ENCODE data around the gene APBB2. TPM values are rescaled to one million over a fixed set of nuclear protein-coding genes. Genes with fewer than 3 reads are reported as not detected.

Gene APBB2
- total RNA-seq (10 to 100 TPM; 85.5 to 97.7 TPM), polyA plus RNA-seq (ENCODE audit: insufficient read length in 2 of 2) (100 to 1,000 TPM in 1 of 2 donors, 10 to 100 TPM in 1; 82.2 to 104 TPM)
- long read RNA-seq, donor 1, transcript APBB2-204 (7 exons, 1,681 nt): major isoform, 7 of 10 reads
- long read RNA-seq, donor 1, partial matches to known transcripts: 0 of 10 reads
- long read RNA-seq, donor 1, other reads (novel, unspliced or antisense): 0 of 10 reads
- long read RNA-seq, donor 2, transcript APBB2-204 (7 exons, 1,681 nt): major isoform, 8 of 15 reads
- long read RNA-seq, donor 2, partial matches to known transcripts: 0 of 15 reads
- long read RNA-seq, donor 2, other reads (novel, unspliced or antisense): 5 of 15 reads
- long read RNA-seq, donor 3, partial matches to known transcripts: 0 of 11 reads
- long read RNA-seq, donor 3, other reads (novel, unspliced or antisense): 5 of 11 reads
- long read RNA-seq, donor 4, partial matches to known transcripts: 0 of 1 reads
- long read RNA-seq, donor 4, other reads (novel, unspliced or antisense): 0 of 1 reads

- under 1% methylated on average over 68 of the region's 71 CpGs for WGBS (ENCODE audit: insufficient coverage)
Observed at GRCh38 chr4:41214136-41214824, at the start of gene APBB2. Gene APBB2 (minus strand): TSS chr4:41214542. CDS start chr4:41033254, 181,288 bp downstream.

GRCh38 chr4:41262198-41262597, 47.9 kb upstream of the APBB2 start:
- no peak for DNase-seq (ENCODE audit: low read depth in 4 of 6, low spot score in 6 of 6)
- no peak overlapping the region for H3K4me3 ChIP-seq (ENCODE audit: low read depth, low read length)
- WGBS (ENCODE audit: insufficient coverage): 100% methylated on average over 2 of the region's 6 CpGs
- H3K9me3 ChIP-seq (ENCODE audit: control insufficient read depth, insufficient read depth, low read length): no peaks in the 10 kb centered on the region
- H3K4me1 ChIP-seq (ENCODE audit: control insufficient read depth, insufficient read depth, low read length): peaks cover 10% of the 10 kb centered on the region
- H3K27ac ChIP-seq (ENCODE audit: low read depth, low read length): no peak overlapping the region
- H3K27me3 ChIP-seq (ENCODE audit: control insufficient read depth, insufficient read depth, low read length): no peaks in the 10 kb centered on the region
- peaks cover 31% of the 10 kb centered on the region for H3K36me3 ChIP-seq (ENCODE audit: control insufficient read depth, insufficient read depth, low read length)

More at GRCh38 chr4:41214136-41214824, at the start of gene APBB2:
- Histone ChIP-seq H3K36me3 (ENCODE audit: control insufficient read depth, insufficient read depth, low read length) (no peaks in the 10 kb centered on the region), H3K9me3 (ENCODE audit: control insufficient read depth, insufficient read depth, low read length) (no peaks in the 10 kb centered on the region), H3K4me1 (ENCODE audit: control insufficient read depth, insufficient read depth, low read length) (peaks cover 18% of the 10 kb centered on the region), H3K27ac (ENCODE audit: low read depth, low read length) (peak within 1 kb of the TSS; percentile 83), H3K4me3 (ENCODE audit: low read depth, low read length) (peak within 1 kb of the TSS; percentile 81), H3K27me3 (ENCODE audit: control insufficient read depth, insufficient read depth, low read length) (no peaks in the 10 kb centered on the region)
- peak; percentile 91 to 99 (median 94) for DNase-seq (ENCODE audit: low read depth in 4 of 6, low spot score in 6 of 6)

GRCh38 chr4:41260116-41260733, 45.9 kb upstream of the APBB2 start:
- WGBS (ENCODE audit: insufficient coverage): 50% methylated on average over 9 of the region's 9 CpGs
- Histone ChIP-seq H3K27ac (ENCODE audit: low read depth, low read length) (no peak overlapping the region), H3K27me3 (ENCODE audit: control insufficient read depth, insufficient read depth, low read length) (no peaks in the 10 kb centered on the region), H3K4me1 (ENCODE audit: control insufficient read depth, insufficient read depth, low read length) (peaks cover 16% of the 10 kb centered on the region), H3K4me3 (ENCODE audit: low read depth, low read length) (no peak overlapping the region), H3K9me3 (ENCODE audit: control insufficient read depth, insufficient read depth, low read length) (no peaks in the 10 kb centered on the region), H3K36me3 (ENCODE audit: control insufficient read depth, insufficient read depth, low read length) (peaks cover 24% of the 10 kb centered on the region)
- DNase-seq (ENCODE audit: low read depth in 4 of 6, low spot score in 6 of 6): no peak

GRCh38 chr4:41258783-41259182, 44.4 kb upstream of the APBB2 start:
- Histone ChIP-seq H3K27ac (ENCODE audit: low read depth, low read length) (peak overlapping the region; percentile 13), H3K36me3 (ENCODE audit: control insufficient read depth, insufficient read depth, low read length) (peaks cover 15% of the 10 kb centered on the region), H3K4me3 (ENCODE audit: low read depth, low read length) (peak overlapping the region; percentile 7), H3K9me3 (ENCODE audit: control insufficient read depth, insufficient read depth, low read length) (no peaks in the 10 kb centered on the region), H3K27me3 (ENCODE audit: control insufficient read depth, insufficient read depth, low read length) (no peaks in the 10 kb centered on the region), H3K4me1 (ENCODE audit: control insufficient read depth, insufficient read depth, low read length) (peaks cover 16% of the 10 kb centered on the region)
- DNase-seq (ENCODE audit: low read depth in 4 of 6, low spot score in 6 of 6): peak in 3 of 6 donors; percentile 48 to 92 (median 76)
- 28% methylated on average over 2 of the region's 5 CpGs for WGBS (ENCODE audit: insufficient coverage)

DNA sequence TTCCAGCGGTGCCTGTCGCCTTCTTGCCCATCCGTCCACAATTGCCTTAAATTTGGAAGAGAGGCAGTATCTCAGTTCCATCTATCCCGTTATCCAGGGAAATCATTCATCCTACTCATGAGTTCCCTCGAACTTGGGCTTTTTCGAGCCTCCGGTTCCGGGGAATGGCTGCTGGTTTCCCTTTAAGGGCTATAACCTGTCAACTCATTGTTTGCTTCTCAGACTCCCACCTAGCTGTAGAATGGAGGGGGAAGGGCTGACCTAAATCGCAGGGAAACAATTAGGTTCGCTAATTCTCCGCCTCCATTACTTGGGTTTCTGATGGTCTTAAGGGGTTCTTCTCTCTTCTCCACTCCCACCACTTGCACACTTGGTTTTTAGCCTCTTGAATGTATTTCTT, 43.6 kb upstream of the APBB2 start:
- Histone ChIP-seq H3K36me3 (ENCODE audit: control insufficient read depth, insufficient read depth, low read length) (peaks cover 12% of the 10 kb centered on the region), H3K27me3 (ENCODE audit: control insufficient read depth, insufficient read depth, low read length) (no peaks in the 10 kb centered on the region), H3K4me3 (ENCODE audit: low read depth, low read length) (peak overlapping the region; percentile 24), H3K9me3 (ENCODE audit: control insufficient read depth, insufficient read depth, low read length) (no peaks in the 10 kb centered on the region), H3K27ac (ENCODE audit: low read depth, low read length) (no peak overlapping the region), H3K4me1 (ENCODE audit: control insufficient read depth, insufficient read depth, low read length) (peaks cover 16% of the 10 kb centered on the region)
- 4% methylated on average over 4 of the region's 11 CpGs for WGBS (ENCODE audit: insufficient coverage)
- peak in 1 of 6 donors; percentile 73 for DNase-seq (ENCODE audit: low read depth in 4 of 6, low spot score in 6 of 6)

DNA sequence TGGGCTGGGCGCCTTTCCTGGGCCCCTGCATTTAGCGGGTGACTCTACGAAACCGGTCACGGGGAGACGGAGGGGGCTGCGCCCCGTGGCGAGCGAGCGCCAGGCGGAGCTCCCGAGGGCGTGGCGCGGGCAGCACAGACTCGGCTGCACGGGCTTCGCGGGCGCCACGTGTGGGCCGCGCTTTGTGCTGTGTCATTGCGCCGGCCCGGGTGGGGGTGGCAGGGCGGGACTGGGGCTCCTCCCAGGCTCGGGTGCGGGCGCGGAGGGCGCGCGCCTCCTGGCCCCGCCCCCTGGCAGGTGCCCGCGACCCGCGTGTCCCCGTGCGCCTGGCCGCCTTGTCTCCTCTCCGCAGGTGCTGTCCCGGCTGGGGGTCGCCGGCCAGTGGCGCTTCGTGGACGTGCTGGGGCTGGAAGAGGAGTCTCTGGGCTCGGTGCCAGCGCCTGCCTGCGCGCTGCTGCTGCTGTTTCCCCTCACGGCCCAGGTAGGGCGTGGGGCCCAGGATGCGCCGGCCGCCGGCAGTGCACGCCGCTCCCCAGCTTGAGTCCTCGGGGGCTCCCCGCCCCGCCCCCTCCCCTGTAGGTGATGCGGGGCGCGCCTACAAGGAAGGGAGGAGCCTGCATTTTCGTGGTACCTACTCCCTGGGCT, 43.0 kb upstream of the APBB2 start:
- peak in 2 of 6 donors; percentile 78 to 86 for DNase-seq (ENCODE audit: low read depth in 4 of 6, low spot score in 6 of 6)
- Histone ChIP-seq H3K27ac (ENCODE audit: low read depth, low read length) (no peak overlapping the region), H3K4me3 (ENCODE audit: low read depth, low read length) (peak overlapping the region; percentile 83), H3K27me3 (ENCODE audit: control insufficient read depth, insufficient read depth, low read length) (no peaks in the 10 kb centered on the region), H3K36me3 (ENCODE audit: control insufficient read depth, insufficient read depth, low read length) (peaks cover 12% of the 10 kb centered on the region), H3K9me3 (ENCODE audit: control insufficient read depth, insufficient read depth, low read length) (no peaks in the 10 kb centered on the region), H3K4me1 (ENCODE audit: control insufficient read depth, insufficient read depth, low read length) (peaks cover 16% of the 10 kb centered on the region)
- 0% methylated on average over 69 of the region's 69 CpGs for WGBS (ENCODE audit: insufficient coverage)

- DNase-seq (ENCODE audit: low read depth in 4 of 6, low spot score in 6 of 6): peak in 5 of 6 donors; percentile 79 to 99 (median 91)
- H3K27me3 ChIP-seq (ENCODE audit: control insufficient read depth, insufficient read depth, low read length): no peaks in the 10 kb centered on the region
- no peaks in the 10 kb centered on the region for H3K9me3 ChIP-seq (ENCODE audit: control insufficient read depth, insufficient read depth, low read length)
- H3K27ac ChIP-seq (ENCODE audit: low read depth, low read length): peak within 1 kb of the TSS; percentile 65
- peaks cover 8% of the 10 kb centered on the region for H3K36me3 ChIP-seq (ENCODE audit: control insufficient read depth, insufficient read depth, low read length)
- peaks cover 16% of the 10 kb centered on the region for H3K4me1 ChIP-seq (ENCODE audit: control insufficient read depth, insufficient read depth, low read length)
- under 1% methylated on average over 55 of the region's 55 CpGs for whole genome bisulfite sequencing (ENCODE audit: insufficient coverage)
- H3K4me3 ChIP-seq (ENCODE audit: low read depth, low read length): peak within 1 kb of the TSS; percentile 83
Observed at GRCh38 chr4:41256740-41257256, 42.5 kb upstream of the APBB2 start, which contains the start of gene UCHL1. Gene UCHL1 (plus strand): TSS chr4:41256928. CDS start chr4:41256977, 49 bp downstream.

GRCh38 chr4:41256131-41256739, 41.9 kb upstream of the APBB2 start:
- no peaks in the 10 kb centered on the region for H3K27me3 ChIP-seq (ENCODE audit: control insufficient read depth, insufficient read depth, low read length)
- H3K36me3 ChIP-seq (ENCODE audit: control insufficient read depth, insufficient read depth, low read length): peaks cover 4% of the 10 kb centered on the region
- WGBS (ENCODE audit: insufficient coverage): 6% methylated on average over 4 of the region's 13 CpGs
- peak overlapping the region; percentile 83 for H3K4me3 ChIP-seq (ENCODE audit: low read depth, low read length)
- peak in 3 of 6 donors; percentile 54 to 94 (median 80) for DNase-seq (ENCODE audit: low read depth in 4 of 6, low spot score in 6 of 6)
- peaks cover 16% of the 10 kb centered on the region for H3K4me1 ChIP-seq (ENCODE audit: control insufficient read depth, insufficient read depth, low read length)
- H3K27ac ChIP-seq (ENCODE audit: low read depth, low read length): peak overlapping the region; percentile 65
- no peaks in the 10 kb centered on the region for H3K9me3 ChIP-seq (ENCODE audit: control insufficient read depth, insufficient read depth, low read length)

Measured in spinal cord (tissue), 10 donors.